NCI-H526 treated with DMSO at 0.1 percent for 48 hours (cell line): ENCODE data around the gene MIPOL1.
"Not testable (repeated sequence)": the region's sequence is repeated elsewhere in the genome, so short reads cannot be mapped to it uniquely, and the experiment has no call there.

ENCODE experiments used
- DNase-seq: peaks from one replicate; lab custom pipeline; 2025; lab: John Stamatoyannopoulos, UW

MIPOL1 gene

GRCh38 chr14:37234222-37234621, 36.5 kb downstream of the MIPOL1 start:
- no peak for DNase-seq

- DNase-seq, result not testable (repeated sequence)
Measured at GRCh38 chr14:37236044-37236443, 38.3 kb downstream of the MIPOL1 start.

GRCh38 chr14:37237094-37237493, 39.4 kb downstream of the MIPOL1 start:
- DNase-seq, result no peak

GRCh38 chr14:37237735-37238200, 40.0 kb downstream of the MIPOL1 start:
- no peak for DNase-seq

GRCh38 chr14:37241198-37241597, 43.5 kb downstream of the MIPOL1 start:
- DNase-seq, result no peak

- peak; percentile 55 for DNase-seq
Measured at GRCh38 chr14:37246427-37246829, 48.7 kb downstream of the MIPOL1 start.

GRCh38 chr14:37247791-37248461, 50.2 kb downstream of the MIPOL1 start:
- DNase-seq, result no peak

- no peak for DNase-seq
Measured at GRCh38 chr14:37251775-37252174, 54.0 kb downstream of the MIPOL1 start.

- DNase-seq, result no peak
Measured at GRCh38 chr14:37252434-37252833, 54.7 kb downstream of the MIPOL1 start.

GRCh38 chr14:37253905-37254304, 56.2 kb downstream of the MIPOL1 start:
- DNase-seq, result no peak

- DNase-seq, result peak; percentile 11
Measured at GRCh38 chr14:37254411-37254947, 56.7 kb downstream of the MIPOL1 start.

GRCh38 chr14:37257501-37258070, 59.8 kb downstream of the MIPOL1 start:
- DNase-seq, result no peak

GRCh38 chr14:37262649-37263048, 64.9 kb downstream of the MIPOL1 start:
- DNase-seq, result no peak

- no peak for DNase-seq
Measured at GRCh38 chr14:37263656-37264236, 66.0 kb downstream of the MIPOL1 start.

- no peak for DNase-seq
Measured at GRCh38 chr14:37268788-37269187, 71.1 kb downstream of the MIPOL1 start.

- no peak for DNase-seq
Measured at GRCh38 chr14:37270629-37271028, 72.9 kb downstream of the MIPOL1 start.

- DNase-seq, result no peak
Measured at GRCh38 chr14:37272569-37272968, 74.8 kb downstream of the MIPOL1 start.

GRCh38 chr14:37274652-37275051, 76.9 kb downstream of the MIPOL1 start:
- DNase-seq, result no peak

- DNase-seq, result no peak
Measured at GRCh38 chr14:37275963-37276362, 78.2 kb downstream of the MIPOL1 start.

- DNase-seq, result peak; percentile 24
Measured at GRCh38 chr14:37278636-37279538, 81.2 kb downstream of the MIPOL1 start.

GRCh38 chr14:37279818-37280217, 82.1 kb downstream of the MIPOL1 start:
- no peak for DNase-seq

- DNase-seq, result no peak
Measured at GRCh38 chr14:37284760-37285159, 87.0 kb downstream of the MIPOL1 start.
